ENCODE results near the gene TBC1D12.
"Not testable (repeated sequence)": the region's sequence is repeated elsewhere in the genome, so short reads cannot be mapped to it uniquely, and the experiment has no call there.

The TBC1D12 gene

GRCh38 chr10:94549221-94549620 lies 146.9 kb downstream of the TBC1D12 start:
- DNase-seq = no peak

GRCh38 chr10:94567714-94568307 lies 165.5 kb downstream of the TBC1D12 start:
- DNase-seq = not testable (repeated sequence)

GRCh38 chr10:94571081-94571480 lies 168.7 kb downstream of the TBC1D12 start:
- no peak for DNase-seq

- DNase-seq = no peak
Observed at GRCh38 chr10:94571528-94571927, 169.2 kb downstream of the TBC1D12 start.

- DNase-seq = no peak
Observed at GRCh38 chr10:94578790-94579189, 176.4 kb downstream of the TBC1D12 start.

- no peak for DNase-seq
Observed at GRCh38 chr10:94583124-94583523, 180.8 kb downstream of the TBC1D12 start.
